Measurements from ENCODE around the gene DCUN1D2.

- TF ChIP-seq CTCF (IDR thresholded peaks at IDR 0.05) (no peak), EP300 (IDR thresholded peaks at IDR 0.05) (no peak), POLR2A (IDR thresholded peaks at IDR 0.05) (no peak), POLR2AphosphoS5 (IDR thresholded peaks at IDR 0.05) (no peak)
Observed at GRCh38 chr13:113520571-113520970, 30.1 kb upstream of the DCUN1D2 start.
